GM18498 (cell line): ENCODE data around the gene FBRS.
"Not testable (repeated sequence)": the region's sequence is repeated elsewhere in the genome, so short reads cannot be mapped to it uniquely, and the experiment has no call there.

Source experiments
- ATAC-seq: cut with Tn5 transposase; IDR thresholded peaks from one replicate; pipeline ENCODE4 v1.9.1; 2021; ENCODE audit warnings: mild to moderate bottlenecking, moderate library complexity; ENCODE audit not compliant: unreplicated experiment

FBRS gene

DNA sequence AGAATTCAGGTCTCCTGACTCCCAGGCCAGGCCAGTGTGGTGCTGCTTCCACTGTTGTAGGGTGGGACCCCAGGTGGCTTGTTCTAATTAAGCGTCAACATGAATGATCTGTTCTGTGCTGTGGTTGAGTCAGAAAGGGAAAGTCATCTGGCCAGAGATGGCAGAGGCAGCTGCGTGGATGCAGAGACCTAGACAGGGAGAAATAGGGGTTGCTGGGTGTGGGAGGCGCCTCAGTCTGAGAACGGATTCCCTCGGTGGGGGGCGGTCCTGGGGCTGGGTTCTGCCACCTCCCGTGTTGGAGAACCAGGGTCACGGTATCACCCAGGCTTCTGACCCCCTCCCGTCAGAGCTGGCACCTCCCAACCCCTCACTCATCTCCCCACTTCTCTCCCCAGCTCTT lies 5.6 kb downstream of the FBRS start:
- no peak for ATAC-seq

- ATAC-seq: no peak
Observed at GRCh38 chr16:30664616-30665109, 6.4 kb downstream of the FBRS start.

DNA sequence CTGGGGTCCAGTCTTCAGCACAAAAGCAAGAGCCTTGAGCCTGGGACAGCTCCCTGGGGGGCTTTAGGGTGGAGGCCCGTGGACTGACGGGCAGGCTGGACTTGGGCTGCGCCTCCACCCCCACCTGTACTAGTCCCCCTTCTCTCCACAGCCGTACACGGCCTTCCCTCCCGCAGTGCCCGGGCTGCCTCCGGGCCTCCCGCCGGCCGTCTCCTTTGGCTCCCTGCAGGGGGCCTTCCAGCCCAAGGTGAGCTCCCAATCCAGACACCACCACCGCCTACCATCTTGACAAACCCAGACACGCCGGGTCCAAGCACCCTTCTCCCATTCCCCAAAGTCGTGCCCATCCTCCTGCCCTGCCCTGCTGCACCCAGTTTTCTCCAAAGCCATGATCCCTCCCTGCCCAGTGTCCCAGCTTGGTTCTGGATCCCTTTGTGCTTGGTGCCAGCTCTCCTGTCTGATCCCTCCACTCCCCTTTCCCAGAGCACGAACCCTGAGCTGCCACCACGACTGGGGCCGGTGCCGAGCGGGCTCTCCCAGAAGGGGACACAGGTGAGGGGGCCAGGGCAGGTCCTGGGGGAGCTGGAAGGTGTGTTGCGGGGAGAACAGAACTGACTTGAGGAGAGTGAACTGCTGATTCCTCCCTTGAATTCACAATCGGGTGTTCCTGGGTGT lies 7.1 kb downstream of the FBRS start:
- ATAC-seq: no peak

- ATAC-seq: no peak
Observed at GRCh38 chr16:30665830-30666190, 7.6 kb downstream of the FBRS start.

DNA sequence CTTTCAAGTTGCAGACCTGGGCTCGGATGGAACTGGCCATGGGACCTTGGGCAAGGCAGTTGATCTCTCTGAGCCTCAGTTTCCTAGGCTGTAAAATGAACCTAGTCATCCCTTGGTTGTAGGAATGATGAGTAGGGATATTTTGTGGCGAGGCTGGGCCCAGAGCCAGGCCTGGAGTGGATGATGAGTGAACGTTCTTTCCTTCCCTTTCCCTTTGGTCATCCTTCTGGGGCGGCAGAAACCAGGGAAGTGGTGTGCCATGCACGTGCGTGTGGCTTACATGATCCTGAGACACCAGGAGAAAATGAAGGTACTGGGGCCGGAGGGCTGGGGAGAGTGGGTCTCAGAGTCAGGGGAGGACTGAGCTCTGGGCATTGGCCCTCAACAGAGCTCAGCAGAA lies 8.4 kb downstream of the FBRS start:
- ATAC-seq: no peak

- no peak for ATAC-seq
Observed at GRCh38 chr16:30667361-30667905, 9.2 kb downstream of the FBRS start.

DNA sequence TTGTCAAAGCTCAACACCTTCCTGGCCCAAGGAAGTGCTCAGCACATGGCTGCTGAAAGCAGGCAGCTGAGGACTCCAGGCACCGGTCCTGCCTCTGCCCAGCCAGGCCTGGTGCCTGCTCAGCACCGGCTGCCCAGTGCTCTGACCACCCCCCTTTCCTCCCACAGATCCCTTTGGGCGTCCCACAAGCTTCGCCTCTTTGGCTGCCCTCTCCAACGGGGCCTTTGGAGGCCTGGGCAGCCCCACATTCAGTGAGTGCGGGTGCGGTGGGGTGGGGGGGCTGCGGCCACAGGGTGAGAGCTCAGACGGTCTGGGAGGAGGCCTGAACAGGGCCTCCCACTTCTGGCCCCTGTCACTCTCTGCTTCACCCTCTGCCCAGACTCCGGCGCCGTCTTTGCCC lies 10.2 kb downstream of the FBRS start:
- no peak for ATAC-seq

- no peak for ATAC-seq
Observed at GRCh38 chr16:30669026-30669902, 11.0 kb downstream of the FBRS start.

DNA sequence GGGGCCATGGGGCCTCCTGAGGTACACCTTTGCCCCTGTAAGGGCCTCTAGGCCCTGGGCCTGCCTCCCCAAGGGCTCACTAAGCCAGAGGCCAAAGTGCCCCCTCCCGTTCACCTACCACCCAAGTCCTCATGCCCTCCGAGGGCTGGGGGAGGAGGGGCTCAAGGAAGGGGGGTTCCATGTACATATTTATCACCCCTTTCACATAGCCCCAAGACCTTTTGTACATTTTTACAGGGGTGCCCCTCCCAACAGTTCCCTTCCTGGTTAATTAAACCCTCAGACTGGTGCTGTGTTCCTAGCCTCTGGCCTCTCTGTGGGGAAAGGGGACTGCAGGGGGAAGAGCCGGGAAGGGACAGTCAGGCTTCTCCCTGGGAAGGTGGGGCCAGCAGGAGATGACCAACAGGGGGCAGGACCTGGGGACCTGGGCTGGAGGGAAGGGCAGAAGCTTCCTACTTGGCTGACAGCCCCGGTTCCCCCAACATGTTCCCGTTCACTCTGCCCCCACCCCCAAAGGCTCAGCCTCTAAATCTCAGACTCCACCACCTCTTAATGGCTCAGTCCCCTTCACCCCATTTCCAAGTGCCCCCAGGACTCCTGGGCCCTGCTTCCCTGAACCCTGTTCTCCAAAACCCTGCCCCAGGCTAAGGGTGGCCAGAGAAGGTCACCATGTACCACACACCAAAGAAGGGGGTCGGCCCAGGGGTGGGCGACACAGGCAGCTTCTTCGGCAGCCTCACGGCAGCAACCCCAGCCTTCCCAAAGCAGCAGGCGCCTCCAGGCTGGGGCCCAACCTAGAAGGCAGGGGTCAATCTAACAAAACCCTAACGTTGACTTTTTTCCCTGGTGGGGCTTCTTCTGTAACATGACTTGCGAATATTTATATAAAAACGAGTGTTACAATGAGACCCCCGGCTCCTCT lies 11.9 kb downstream of the FBRS start:
- ATAC-seq: no peak

DNA sequence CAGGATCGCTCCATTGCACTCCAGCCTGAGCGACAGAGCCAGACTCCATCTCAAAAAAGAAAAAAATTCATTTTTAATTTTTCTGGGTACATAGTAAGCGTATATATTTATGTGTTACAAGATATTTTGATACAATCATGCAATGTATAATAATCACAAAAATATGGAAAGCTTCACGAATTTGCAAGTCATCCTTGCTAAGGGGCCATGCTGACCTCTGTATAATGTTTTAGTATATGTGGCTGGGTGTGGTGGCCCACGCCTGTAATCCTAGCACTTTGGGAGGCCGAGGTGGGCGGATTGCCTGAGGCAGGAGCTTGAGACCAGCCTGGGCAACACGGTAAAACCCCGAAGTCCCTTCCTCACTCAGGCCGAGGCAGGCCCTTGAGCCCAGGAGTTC lies 16.9 kb downstream of the FBRS start:
- ATAC-seq: no peak

GRCh38 chr16:30677931-30678585 lies 19.8 kb downstream of the FBRS start:
- no peak for ATAC-seq

DNA sequence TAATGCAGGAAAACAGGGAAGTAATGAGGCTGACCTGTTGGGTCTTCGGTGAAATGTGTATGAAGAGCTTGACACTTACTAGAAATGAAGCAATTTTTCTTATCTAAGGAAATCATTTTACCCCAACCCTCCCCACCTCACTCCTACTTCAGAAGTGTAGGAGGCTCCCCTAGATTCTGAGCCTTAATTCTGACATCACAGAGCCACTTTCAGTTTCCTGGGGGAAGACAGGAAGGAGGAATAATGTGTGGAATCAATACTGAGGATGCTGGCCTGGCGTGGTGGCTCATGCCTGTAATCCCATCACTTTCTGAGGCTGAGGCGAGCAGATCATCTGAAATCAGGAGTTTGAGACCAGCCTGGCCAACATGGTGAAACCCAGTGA lies 20.3 kb downstream of the FBRS start:
- ATAC-seq: no peak

GRCh38 chr16:30680326-30680725 lies 22.1 kb downstream of the FBRS start:
- ATAC-seq: no peak

DNA sequence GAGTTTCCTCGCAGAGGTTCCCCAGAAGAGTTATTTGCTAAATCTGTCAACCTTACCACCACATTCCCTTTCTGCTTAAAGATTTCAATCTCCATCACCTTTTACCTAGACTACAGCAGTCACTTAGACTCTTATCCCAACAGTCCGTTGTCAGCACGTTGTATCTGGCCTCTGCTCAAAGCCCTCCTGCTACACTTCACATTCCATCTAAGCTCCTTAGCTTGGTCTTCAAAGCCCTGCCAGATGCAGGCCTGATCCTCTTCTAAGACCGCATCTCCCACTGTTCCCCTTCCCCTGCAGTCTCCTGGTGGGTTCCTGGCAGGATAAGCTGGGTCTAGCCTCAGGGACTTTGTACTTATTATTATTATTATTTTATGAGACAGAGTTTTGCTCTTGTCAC lies 30.5 kb downstream of the FBRS start:
- no peak for ATAC-seq

- ATAC-seq: no peak
Observed at GRCh38 chr16:30691907-30692306, 33.7 kb downstream of the FBRS start.

DNA sequence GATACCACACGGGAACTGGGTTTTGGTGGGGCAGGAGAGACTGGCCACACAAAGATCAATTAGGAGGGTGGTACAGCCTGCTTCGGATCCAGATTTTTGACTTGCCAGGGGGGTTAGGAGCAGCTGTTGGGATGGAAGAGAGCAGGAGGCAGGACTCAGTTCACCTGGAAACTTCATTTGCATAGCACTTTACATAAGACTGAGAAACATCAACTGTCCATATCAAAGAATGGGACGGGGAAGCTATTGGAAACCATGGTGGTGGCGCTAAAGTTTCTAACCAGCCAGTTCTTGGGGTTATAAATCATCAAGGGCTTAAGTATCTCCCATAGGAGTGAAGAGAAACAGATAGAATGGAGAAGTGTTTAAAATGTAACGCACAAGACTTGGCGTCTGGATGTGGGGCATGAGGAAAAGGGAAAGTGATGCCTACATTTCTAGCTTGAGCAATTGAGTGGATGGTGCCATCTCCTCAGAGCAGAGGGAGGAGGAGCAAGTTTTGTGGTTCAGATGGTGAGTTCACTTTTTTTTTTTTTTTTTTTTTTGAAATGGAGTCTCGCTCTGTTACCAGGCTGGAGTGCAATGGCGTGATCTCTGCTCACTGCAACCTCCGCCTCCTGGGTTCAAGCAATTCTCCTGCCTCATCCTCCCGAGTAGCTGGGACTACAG lies 34.3 kb downstream of the FBRS start:
- no peak for ATAC-seq

GRCh38 chr16:30694926-30695693 lies 36.9 kb downstream of the FBRS start:
- ATAC-seq: no peak

- not testable (repeated sequence) for ATAC-seq
Observed at GRCh38 chr16:30696646-30697045, 38.4 kb downstream of the FBRS start.
